Esophagus mucosa (tissue), 1 donor: ENCODE results near the gene ANKRD13C. TPM values are rescaled to one million over a fixed set of nuclear protein-coding genes. Genes with fewer than 3 reads are reported as not detected.

Source experiments
- ATAC-seq: fragments of 200-7000 bp; cut with Tn5 transposase; one replicate; pipeline ENCODE4 v1.9.1; 2020
- total RNA-seq: library from RNA; stranded (reverse); gene quantifications from one replicate; pipeline ENCODE4 v1.2.4, GENCODE V29; 2023
- donor health status: DM: yes; HTN: yes; CAD: no.

ANKRD13C gene
- total RNA-seq, 1 donor from 2014 or later, result 11.7 TPM

- no peak for ATAC-seq
Observed at GRCh38 chr1:70293186-70293843, 61.2 kb downstream of the ANKRD13C start.

- peak; percentile 74 for ATAC-seq
Observed at GRCh38 chr1:70290218-70290617, 64.3 kb downstream of the ANKRD13C start.

GRCh38 chr1:70288166-70288565 is 66.4 kb downstream of the ANKRD13C start:
- no peak for ATAC-seq

GRCh38 chr1:70286453-70286852 is 68.1 kb downstream of the ANKRD13C start:
- ATAC-seq, result no peak

- no peak for ATAC-seq
Observed at GRCh38 chr1:70284366-70284765, 70.2 kb downstream of the ANKRD13C start.

GRCh38 chr1:70278710-70279109 is 75.8 kb downstream of the ANKRD13C start:
- no peak for ATAC-seq

- no peak for ATAC-seq
Observed at GRCh38 chr1:70277875-70278274, 76.6 kb downstream of the ANKRD13C start.

- ATAC-seq, result no peak
Observed at GRCh38 chr1:70265946-70266345, 88.6 kb downstream of the ANKRD13C start.

- ATAC-seq, result no peak
Observed at GRCh38 chr1:70264839-70265238, 89.7 kb downstream of the ANKRD13C start.

- ATAC-seq, result no peak
Observed at GRCh38 chr1:70256664-70257063, 97.9 kb downstream of the ANKRD13C start.

- no peak for ATAC-seq
Observed at GRCh38 chr1:70248729-70249128, 105.8 kb downstream of the ANKRD13C start.

- no peak for ATAC-seq
Observed at GRCh38 chr1:70247768-70248167, 106.8 kb downstream of the ANKRD13C start.

- no peak for ATAC-seq
Observed at GRCh38 chr1:70247122-70247521, 107.4 kb downstream of the ANKRD13C start.

- no peak for ATAC-seq
Observed at GRCh38 chr1:70239940-70240339, 114.6 kb downstream of the ANKRD13C start.

- peak; percentile 57 for ATAC-seq
Observed at GRCh38 chr1:70234733-70235132, 119.8 kb downstream of the ANKRD13C start.

GRCh38 chr1:70231475-70231874 is 123.0 kb downstream of the ANKRD13C start:
- ATAC-seq, result no peak

GRCh38 chr1:70228670-70229069 is 125.9 kb downstream of the ANKRD13C start:
- no peak for ATAC-seq

- ATAC-seq, result no peak
Observed at GRCh38 chr1:70227439-70227838, 127.1 kb downstream of the ANKRD13C start.

- no peak for ATAC-seq
Observed at GRCh38 chr1:70224954-70225353, 129.6 kb downstream of the ANKRD13C start.

- no peak for ATAC-seq
Observed at GRCh38 chr1:70222716-70223235, 131.7 kb downstream of the ANKRD13C start.

- peak; percentile 99 for ATAC-seq
Observed at GRCh38 chr1:70221238-70222121, 133.0 kb downstream of the ANKRD13C start, which contains the start of gene SRSF11. Gene SRSF11, plus strand, starts transcription at chr1:70221380. Its CDS starts 257 bp downstream, at chr1:70221637.

GRCh38 chr1:70220517-70221237 is 133.8 kb downstream of the ANKRD13C start:
- no peak for ATAC-seq

- ATAC-seq, result no peak
Observed at GRCh38 chr1:70220015-70220414, 134.5 kb downstream of the ANKRD13C start.
